HG02870 (cell line): ENCODE results near the gene NSMF.

Experiments
- ATAC-seq: cut with Tn5 transposase; IDR thresholded peaks from one replicate; pipeline ENCODE4 v1.9.1; 2021; ENCODE audit warnings: mild to moderate bottlenecking, moderate library complexity; ENCODE audit not compliant: unreplicated experiment

Gene NSMF

DNA sequence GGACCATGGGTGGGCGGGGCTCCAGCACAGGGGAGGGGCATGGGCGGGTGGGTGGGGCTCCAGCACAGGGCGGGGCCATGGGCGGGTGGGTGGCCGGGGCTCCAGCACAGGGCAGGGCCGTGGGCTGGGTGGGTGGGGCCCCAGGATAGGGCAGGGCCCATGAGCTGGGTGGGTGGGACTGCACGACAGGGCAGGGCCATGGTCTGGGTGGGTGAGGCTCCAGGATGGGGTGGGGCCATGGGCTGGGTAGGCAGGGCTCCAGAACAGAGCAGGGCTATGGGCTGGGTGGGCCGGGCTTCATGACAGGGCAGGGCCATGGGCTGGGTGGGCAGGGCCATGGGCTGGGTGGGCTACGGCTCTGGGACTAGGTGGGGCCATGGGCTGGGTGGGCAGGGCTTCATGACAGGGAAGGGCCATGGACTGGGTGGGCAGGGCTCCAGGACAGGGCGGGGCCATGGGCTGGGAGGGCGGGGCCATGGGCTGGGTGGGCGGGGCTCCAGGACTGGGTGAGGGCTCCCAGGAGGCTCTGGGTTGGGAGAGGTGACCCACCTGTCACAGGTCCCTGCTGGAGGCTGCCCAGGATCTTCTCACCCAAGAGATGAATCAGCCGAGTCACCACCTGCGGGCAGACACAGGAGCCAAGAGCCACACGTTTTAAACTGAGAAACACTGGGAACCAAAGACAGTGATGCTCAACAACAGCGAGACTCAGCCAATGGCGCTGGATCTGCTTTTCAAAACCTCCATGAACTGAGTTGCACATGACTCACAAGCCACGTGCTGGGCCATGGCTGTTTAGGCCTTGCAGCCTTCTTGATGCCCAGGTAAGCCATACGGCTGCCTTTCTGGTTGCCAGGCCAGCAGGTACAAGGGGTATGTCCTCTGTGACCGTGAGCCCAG lies 33.6 kb upstream of the NSMF start:
- no peak for ATAC-seq

DNA sequence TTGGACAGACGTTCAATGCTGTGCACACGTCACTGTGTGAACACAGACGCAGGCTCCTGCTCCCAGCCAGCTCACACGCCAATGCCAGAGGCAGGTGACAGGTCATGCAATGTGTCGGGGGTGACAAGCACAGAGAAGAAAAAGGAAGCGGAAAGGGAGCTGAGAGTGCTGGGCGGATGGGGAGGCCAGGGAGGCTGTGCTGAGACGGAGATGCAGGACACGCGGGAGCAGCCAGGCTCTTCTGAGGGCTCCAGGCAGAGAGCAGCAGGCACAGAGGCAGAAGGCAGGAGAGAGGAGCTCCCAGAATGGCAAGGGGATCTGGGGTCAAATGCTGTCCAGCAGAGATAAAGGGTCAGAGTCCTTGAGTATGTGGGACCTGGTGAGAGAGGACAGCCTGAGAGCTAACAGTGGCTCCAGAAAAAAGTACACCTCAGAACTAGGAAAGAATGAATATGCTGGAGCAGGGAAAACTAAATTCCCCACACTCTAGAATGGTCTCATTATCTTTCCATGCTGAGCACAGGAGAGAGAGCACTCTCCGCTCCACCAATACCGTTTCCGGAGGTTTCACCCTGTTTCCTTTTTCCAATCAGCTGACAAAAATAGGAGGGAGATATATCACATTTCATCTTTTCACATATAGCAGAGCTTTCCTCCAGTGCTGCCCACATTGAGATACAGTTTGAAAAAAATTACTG lies 32.8 kb upstream of the NSMF start:
- no peak for ATAC-seq

DNA sequence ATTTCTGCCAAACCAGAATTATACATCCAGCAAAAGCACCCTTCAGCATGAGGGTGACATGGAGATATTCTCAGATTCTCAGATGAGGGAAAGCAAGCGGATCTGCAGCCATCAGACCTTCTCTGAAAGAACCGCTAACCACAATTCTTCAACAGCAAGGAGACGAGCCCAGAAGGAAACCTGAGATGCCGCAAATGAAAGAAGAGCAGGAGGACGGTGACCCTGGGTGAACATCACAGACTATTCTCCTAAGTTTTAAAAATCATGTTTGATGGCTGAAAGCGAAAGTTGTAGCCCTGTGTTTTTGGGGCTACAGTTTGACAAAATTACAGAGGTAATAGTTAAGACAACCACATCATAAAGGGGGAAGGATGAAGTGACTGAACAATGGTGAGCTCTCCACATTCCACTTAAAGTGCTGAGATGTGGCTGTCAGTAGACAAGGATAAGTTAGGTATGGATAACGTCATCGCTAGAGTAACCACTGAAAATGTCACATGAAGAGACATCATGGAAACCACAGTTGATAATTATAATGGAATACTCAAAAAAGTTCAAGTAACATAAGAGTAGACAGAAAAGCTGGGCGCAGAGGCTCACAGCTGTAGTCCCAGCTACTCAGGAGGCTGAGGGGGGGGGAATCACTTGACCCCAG lies 31.5 kb upstream of the NSMF start:
- no peak for ATAC-seq

DNA sequence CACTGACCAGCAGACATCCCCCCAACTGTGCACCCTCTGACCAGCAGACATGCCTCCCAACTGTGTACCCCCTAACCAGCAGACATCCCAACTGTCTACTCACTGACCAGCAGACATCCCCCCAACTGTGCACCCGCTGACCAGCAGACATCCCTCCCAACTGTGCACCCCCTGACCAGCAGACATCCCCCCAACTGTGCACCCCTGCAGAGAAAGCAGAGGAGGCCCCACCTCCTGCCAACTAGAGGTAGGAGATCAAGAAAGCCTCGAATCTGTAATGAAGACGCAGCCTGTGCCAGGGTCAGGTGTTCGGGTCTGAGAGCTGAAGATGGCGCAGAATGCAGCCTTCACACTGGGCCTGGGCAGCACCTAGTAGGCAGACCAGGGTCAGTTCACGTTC lies 29.8 kb upstream of the NSMF start:
- no peak for ATAC-seq

DNA sequence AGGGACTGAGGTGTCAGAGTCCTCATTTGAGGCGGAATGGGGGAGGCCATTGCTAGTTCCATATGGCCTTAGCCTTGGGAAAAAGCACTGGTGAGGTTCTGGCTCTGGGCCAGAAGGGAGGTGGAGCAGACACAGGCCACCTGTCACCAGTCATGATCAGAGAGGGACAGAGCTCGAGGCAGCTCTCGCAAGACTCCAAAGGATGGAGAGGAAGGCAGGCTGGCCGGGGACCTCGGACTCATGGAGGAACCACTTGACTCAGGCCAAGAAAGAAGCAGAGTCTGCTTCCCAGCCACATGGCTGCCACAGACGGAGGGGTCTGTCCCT lies 29.2 kb upstream of the NSMF start:
- no peak for ATAC-seq

DNA sequence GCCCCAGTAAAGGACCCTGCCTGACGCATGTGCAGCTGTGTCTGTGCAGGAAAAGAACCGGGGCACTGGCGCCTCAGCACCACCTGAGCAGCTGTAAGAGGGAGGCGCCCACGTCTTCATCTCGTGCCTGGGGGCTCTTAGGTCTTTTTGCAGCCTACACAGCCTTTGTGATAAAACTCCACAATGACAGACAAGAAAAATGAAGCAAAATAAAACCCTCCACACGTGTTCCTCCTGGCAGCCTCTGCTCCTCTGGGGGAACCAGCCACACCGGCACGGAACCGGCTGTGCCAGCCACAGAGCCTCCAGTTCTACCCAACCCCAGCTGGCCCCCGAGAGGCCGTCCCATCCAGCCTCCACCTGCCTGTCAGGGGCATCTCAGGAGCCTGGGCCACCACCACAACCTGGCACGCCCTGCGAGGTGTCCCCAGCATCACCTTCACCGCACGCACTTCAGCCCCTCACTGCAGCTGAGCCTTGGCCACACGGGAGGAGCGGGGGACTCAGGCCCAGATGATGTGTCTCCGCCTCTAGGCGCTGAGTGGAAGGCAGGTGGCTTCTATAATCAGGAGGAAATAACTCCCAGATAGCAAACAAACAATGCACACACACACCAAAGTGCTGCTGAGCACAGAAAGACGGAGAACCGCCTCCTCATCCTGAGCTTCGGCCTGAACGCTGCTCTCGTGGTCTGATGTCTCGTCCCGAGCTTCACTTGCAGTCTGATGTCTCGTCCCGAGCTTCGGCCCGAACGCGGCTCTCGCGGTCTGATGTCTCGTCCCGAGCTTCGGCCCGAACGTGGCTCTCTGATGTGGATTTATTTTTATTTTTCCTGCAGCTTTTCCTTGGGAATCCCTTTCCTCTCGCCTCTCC lies 28.6 kb upstream of the NSMF start:
- ATAC-seq, result no peak

DNA sequence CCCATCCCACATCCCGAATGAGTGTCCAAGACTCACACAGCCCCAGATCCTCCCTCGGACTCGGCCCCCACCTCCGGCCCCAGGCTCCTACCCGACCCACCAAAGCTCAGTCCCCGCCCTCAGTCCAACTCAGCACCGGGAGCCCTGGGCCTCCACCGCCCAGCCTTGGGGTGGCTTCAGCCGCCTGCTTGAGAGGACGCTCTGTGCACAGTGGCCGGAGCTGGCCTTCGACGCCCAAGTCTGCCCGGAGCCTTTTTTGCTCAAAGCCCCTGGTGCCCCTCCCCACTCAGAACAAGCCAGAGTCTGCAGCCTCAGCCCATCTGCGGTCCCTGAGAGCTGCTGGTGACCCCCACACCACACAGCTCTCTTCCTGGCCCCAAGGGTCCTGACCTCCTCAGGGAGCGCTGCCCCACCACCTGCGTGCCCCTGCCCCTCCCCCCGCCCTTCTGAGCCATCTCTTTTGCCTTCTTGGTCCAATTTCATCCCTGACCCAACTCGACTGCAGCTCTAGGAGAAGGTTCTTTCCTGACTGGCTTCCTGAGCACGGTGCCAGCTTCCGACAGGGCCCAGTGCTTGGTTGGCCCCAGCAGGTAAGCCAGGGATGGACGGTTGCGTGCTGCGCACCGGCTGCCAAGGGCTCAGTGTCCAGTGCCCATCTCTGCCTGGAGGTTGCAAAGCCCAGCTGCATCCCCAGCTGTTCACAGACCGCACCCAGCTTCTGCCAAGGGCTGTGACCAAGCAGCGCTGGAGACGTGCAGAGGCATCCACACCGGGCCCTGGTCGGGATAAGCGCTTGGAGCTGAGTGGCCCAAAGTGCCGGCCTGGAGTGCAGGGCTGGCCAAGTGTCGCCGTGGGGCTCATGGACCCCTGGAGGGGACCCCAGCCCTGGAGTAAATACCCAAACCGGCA lies 27.7 kb upstream of the NSMF start:
- ATAC-seq, result no peak

DNA sequence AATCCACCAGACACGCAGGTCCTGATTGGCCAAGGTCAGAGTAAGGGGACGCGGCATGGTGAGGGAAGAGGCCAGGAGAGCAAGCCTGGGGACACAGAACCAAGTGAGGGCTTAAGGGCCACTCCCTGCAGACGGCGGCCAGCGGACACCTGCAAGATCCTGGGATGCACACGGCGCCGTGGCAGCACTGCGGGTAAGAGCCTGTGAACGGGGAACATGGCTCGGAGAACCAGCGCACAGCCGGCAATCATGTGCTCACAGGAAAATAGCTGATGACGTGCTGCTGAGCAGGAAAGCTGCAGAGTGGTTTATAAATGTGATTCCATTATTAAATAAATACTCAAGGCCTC lies 27.0 kb upstream of the NSMF start:
- ATAC-seq, result no peak

DNA sequence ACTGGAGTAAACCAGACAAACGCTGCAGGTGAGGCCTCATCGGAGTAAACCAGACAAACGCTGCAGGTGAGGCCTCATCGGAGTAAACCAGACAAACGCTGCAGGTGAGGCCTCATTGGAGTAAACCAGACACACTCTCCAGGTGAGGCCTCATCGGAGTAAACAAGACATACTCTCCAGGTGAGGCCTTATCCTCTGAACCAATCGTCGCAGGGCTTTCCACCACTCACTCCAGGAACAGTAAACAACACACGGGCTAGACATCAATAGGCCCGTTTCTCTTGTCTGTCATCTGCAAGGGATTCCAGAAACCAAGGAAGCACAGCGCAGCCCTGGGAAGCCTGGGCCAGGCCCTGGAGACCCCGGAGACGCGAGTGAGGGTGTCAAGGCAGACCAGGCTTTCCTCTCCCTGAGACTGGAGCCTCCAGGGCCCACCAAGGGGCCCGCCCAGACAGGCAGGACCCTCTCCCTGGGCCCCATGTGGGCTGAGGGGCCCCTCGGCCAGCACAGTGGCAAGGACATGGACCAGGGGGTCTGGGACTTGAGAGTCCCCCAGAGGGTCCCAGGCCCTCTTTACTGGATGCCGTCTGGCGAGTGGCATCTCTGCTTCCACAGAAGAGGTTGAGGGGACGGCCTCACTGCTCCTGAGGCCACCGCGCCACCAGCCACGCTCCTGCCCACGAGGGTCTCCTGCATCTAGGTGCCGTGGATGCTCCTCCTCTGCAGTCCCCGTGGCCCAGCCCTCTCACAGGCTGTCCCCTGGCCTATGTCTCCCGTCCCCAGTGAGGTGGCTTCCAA lies 26.4 kb upstream of the NSMF start:
- ATAC-seq, result no peak

DNA sequence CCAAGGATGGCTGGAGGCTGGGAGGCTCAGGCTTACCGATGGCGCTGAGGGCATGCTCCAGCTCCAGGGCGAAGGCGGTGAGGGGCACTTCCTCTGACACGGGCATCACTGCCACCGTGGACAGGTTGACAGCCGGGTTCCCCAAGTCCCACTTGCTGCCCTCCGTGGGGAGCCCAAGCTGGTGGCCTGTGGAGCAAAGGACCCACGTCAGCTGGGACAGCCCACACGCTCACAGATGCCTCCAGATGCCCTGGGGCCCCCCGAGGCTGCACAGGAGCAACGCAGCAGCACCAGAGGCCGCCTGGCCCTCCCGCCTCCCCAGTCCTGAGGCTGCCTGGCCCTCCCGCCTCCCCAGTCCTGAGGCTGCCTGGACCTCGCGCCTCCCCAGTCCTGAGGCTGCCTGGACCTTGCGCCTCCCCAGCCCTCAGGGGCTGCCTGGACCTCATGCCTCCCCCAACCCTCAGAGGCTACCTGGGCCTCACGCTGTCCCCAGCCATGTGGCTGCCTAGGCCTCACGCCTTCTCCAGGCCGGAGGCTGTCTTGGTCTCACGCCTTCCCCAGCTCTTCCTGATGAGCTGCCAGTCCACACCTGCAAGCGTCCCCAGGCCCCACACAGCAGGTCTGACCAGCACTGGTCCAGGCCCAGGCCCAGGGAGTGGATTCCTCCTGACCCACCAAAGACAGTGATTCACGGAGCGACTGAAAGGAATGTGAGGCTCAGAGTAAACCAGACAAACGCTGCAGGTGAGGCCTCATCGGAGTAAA lies 25.6 kb upstream of the NSMF start:
- ATAC-seq, result no peak

DNA sequence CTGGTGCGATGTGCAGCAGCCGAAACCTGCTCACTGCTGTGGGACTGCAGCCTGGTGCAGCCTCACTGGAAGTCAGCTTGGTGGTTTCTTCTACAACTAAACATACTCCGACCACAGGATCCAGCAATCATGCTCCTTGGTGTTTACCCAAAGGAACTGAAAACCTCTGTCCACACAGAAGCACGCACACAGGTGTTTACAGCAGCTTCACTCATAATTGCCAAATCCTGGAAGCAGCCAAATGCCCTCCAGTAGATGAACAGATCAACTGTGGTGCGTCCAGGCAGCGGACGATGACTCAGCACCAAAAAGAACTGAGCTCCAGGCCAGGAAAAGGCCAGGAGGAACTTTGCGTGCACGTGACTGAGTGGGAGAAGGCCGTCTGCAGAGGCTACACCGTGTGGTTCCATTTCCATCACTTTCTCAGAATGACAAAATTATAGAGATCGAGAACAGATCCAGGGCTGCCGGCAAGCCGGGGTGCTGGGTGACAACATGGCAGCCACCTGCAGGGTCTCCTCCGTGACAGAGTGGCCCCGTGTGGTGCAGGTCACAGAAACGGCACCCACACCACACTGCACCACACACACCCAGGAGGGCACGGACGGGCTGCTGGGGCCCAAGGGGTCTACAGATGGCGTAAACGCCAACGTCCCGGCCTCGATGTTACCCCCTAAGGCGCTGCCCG lies 23.1 kb upstream of the NSMF start:
- no peak for ATAC-seq

DNA sequence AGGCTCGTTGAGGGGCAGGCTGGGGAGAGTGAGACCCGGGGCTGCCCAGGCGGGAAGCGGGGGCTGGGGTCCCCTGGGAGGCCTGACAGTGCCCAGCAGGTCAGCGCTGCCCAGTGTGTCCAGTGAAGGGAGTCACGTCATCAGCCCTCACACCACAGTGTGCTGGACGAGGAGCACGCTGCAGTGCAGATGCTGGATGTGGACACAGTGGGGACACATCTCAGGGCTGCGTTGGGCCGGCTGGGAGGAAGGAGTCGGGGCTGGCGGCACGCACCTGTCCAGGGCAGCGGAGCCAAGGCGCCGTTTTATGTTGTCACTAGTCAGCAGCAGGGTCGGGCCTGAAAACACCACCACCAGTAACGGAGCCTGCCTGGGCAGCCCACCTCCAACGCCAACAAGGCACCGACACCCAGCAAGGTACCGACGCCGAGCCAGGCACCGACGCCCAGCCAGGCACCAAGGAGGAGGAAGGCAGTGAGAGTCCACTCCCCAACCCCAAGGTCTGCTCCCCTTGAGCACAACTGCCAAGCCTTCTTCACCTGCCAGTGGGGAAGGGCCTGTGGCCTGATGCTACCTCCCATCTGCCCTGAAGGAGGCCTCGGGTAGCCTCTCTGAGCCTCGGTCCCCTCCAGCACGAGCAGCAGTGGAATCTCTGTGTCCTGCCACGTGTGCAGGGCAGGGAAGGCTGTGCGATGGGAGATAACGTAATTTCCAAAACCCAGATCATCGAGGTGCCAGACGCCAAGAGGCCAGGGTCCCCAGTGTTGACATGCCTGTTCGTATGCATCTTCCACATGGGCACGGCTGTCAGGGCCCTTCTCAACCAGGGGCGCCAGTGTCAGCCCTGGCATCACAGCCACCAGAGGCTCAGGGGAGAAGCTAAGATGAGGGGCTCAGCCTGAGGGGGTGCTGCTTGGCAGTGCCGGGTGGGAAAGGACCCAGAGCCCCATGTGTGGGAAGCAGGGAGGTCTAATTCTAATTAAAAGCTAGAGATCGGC lies 21.9 kb upstream of the NSMF start:
- ATAC-seq, result no peak

DNA sequence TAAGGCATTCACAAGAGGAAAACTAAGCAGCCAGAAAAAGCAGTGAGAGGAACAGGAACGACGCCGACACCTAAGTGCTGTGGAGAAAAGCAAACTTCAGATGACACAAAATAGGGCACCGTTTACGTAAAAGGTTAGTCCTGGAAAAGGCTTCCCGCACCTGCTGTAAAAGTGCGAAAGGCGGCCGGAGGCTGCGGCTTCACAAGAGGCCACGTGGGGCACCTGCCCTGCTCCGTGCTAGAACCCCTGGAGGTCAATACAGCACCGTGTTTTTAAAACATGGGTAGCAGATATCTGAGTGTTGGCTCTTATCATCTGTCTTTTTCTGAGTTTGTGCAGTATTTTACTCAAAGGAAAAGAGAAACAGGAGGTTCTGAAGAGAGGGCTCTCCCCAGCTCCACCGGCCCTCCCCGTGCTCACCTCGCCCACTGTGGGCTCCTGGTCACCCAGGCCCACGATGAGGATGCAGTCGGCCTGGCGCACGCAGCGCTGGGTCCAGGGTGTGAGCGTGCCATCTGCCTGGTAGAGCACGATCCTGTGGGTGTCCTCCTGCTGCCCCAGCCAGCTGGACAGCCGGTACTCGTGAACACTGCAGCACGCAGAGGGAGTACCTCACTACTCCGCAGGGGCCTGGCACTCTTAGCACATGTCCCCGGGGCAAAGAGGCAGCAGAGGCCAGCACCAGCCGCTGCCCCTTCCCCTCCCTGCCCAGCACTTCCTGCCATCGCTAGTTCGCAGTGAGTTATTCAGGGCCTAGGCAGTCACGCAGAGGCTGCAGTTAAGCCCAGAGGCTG lies 21.0 kb upstream of the NSMF start:
- no peak for ATAC-seq

DNA sequence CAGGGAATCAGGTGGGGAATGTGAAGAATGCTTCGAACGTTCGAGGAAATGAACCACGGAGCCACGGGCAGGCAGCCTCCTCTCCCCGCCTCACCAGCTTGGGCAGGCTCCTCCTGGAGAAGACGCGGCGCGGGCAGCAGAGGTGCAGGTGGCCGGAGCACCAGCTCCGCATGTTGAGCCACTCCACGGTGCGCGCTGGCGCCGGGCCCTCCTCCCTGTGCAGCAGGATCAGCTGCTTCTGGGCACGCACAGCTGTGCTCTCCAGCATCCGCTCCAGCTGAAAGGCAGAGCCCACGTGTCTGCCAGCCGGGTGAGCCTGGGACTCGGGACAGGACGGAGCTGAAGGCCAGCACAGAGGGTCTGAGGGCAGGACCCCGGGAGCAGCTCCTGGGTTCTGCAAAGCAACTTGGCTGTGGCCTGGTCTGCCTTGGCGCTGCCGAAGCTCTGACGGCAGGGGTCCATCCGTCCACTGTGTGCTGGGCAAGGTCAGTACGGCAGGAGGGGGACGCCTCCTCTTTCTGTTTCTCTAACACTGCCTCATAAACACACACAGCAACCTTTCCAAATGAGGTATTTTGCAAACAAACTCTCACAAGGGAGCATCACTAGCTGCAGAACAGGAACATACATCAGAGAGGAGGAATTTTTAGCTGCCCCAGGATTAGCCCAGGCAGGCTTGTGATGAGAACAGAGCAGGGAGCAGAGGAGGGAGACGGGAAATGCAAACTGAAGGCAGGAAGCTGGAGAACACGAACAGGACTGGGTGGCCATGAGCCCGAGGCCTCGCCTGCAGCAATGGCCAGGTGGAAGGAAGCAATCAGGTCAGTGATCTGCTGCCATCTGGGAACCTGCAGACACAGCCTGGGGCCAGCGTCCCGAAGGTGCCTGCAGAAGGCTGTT lies 20.1 kb upstream of the NSMF start:
- no peak for ATAC-seq

DNA sequence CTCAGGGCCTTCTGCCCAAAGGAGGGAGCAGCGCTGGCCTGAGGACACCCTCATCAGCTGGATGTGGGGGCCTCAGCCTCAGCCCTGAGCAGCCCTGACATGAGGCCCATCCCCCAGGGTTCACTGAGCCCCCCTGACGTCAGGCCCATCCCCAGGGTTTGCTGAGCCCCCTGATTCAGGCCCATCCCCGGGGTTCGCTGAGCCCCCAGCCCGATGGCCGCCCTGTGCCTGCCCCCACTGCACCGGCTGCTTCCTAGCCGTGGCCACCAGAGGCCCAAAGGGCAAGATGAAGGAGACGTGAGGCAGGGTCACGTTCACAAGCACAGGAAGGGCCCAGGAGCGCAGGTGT lies 19.5 kb upstream of the NSMF start:
- no peak for ATAC-seq
